Anterior cingulate cortex (tissue), 58 donors: ENCODE data around the gene NEK10.
"Not testable (repeated sequence)": the region's sequence is repeated elsewhere in the genome, so short reads cannot be mapped to it uniquely, and the experiment has no call there.

Experiments
- DNase-seq, 58 donors: peaks; one replicate each; lab custom pipeline; 2025; lab: John Stamatoyannopoulos, UW

Gene NEK10, protein sequence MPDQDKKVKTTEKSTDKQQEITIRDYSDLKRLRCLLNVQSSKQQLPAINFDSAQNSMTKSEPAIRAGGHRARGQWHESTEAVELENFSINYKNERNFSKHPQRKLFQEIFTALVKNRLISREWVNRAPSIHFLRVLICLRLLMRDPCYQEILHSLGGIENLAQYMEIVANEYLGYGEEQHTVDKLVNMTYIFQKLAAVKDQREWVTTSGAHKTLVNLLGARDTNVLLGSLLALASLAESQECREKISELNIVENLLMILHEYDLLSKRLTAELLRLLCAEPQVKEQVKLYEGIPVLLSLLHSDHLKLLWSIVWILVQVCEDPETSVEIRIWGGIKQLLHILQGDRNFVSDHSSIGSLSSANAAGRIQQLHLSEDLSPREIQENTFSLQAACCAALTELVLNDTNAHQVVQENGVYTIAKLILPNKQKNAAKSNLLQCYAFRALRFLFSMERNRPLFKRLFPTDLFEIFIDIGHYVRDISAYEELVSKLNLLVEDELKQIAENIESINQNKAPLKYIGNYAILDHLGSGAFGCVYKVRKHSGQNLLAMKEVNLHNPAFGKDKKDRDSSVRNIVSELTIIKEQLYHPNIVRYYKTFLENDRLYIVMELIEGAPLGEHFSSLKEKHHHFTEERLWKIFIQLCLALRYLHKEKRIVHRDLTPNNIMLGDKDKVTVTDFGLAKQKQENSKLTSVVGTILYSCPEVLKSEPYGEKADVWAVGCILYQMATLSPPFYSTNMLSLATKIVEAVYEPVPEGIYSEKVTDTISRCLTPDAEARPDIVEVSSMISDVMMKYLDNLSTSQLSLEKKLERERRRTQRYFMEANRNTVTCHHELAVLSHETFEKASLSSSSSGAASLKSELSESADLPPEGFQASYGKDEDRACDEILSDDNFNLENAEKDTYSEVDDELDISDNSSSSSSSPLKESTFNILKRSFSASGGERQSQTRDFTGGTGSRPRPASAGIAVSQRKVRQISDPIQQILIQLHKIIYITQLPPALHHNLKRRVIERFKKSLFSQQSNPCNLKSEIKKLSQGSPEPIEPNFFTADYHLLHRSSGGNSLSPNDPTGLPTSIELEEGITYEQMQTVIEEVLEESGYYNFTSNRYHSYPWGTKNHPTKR

DNA sequence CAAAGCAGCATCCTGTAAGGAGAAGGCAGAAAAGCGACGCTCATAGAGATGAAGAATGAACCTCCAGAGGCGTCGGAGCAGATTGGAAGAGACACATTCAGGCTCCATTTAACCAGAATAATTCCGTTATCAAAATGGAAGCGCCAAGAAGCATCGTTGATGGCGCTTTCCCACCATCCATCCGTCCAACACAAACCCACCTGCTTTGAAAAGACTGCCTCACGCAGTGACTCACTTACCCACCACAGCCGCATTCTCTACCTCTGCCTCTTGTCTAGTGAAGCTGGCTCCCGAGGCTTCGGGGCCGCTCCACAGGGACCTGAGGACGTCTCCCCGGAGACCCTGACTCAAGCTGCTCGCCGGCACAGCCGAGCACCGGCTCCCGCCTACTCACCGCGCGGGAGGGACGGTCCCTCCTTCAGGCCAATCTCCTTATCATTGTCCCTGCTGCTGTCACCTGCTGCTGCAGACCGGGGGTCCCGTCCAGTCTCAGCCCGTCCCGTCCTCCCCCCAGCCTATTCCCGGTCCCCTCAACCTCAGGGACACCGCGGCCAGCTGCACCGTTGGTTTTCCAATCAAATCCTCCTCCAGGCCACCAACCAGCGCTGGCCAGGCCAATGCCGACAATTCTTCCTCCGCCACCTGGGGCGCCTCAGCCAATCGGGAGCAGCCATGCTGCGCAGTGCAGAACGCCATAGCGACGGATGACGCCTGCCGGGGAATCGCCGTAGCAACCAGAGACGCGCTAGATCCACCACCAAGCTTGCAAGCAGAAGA lies at the start of gene NEK10:
Gene NEK10, minus strand, starts transcription at position 553 of the 777 bp plus-strand sequence. CDS start 16,501 bp downstream, outside the sequence.
- DNase-seq, result peak; percentile 52 to 96 (median 85)

DNA sequence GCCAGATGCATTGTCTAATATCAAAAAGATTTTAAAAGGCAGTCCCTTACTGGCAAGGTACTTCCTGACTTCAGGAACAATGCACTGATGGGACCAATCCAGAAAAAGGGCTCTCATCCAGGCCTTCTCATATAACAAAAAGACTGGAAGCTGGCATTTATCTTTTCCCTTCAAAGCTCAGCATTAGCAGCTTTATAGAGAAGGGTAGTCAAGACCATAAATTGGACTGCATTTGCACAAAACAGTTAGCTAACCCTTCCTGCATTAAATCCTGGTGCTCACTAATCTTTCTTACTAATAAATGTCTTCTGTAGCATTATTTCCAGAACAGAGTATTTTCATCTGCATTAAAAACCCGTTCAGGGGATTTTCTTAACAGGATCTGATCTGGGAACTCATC lies 46.0 kb upstream of the NEK10 start:
- DNase-seq, result no peak

DNA sequence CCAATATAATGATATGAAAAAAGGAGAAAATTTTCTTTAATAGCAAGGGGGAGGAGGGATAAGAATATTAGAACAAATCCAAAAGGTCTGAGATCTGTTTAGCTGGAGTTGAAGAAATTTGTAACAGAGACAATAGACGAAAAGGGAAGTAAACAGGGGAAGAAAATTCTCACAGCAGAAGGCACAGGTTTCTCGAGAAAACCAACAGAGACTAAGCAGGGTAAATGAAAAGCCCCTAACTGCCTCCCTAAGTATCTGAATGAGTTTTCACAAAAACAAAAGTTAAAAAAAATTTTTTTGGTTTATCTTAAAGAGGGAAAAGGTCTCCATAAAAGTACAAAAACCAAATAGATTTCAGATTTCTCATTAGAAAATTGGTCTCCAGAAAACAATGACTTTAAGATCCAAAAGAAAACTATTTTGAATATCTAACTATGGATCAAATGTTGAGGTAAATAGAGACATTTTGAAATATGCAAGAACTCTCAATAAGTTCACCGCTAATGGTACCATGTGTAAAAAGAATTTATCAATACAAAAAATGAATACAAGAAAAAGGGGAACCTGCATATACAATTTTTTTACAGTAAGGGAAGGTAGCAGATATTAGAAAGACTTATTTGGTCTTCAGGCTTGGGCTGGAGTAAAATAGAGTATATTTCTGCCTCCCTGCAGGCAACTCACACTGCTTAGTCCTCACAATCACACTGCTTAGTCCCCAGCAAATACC lies 23.9 kb upstream of the NEK10 start:
- DNase-seq, result no peak

DNA sequence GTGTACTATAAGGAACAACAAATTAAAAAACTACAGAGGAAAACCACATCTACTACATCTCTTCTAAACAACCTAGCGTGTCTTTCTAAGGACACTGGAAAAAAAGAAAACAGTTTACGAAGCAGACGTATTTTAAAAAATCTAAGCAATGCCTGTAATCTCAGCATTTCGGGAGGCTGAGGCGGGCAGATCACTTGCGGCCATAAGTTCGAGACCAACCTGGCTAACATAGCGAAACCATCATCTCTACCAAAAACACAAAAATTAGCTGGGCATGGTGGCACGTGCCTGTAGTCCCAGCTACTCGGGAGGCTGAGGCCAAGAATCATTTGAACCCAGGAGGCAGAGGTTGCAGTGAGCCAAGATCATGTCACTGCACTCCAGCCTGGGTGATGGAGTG lies 23.2 kb upstream of the NEK10 start:
- not testable (repeated sequence) for DNase-seq

DNA sequence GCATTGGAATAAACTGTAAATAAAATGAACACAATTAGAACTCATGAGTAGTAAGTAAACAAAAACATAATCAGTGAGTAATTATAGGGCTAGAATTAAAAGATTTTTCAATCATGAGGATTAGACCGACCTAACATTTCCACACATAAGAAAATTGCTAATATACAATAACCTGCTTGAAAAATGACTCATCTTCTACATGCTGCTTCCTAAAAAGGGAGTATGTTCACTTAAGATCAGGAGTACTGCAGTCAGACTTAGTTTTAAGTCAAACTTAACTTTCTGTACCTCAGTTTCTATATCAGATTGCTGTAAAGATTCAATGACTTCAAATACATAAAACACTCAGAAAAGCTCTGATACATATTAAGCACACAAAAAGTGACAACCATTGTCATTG lies 22.6 kb upstream of the NEK10 start:
- DNase-seq, result no peak

DNA sequence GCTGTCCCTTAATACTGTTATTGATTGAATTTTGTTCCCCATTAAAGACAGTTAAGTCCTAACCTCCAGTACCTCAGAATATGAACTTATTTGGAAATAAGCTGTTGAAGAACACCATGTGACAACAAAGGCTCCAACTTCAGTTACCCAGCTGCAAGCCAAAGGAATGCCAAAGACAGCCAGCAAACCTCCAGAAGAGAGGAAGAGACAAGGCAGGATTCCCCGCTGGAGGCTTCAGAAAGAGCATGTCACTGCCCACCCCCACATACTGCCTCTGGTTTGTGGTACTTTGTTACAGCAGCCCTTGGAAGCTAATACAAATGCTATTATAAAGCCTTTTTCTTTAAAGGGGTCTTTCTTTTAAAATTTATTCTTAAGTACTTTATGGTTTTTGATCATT lies 18.4 kb upstream of the NEK10 start:
- DNase-seq, result no peak

DNA sequence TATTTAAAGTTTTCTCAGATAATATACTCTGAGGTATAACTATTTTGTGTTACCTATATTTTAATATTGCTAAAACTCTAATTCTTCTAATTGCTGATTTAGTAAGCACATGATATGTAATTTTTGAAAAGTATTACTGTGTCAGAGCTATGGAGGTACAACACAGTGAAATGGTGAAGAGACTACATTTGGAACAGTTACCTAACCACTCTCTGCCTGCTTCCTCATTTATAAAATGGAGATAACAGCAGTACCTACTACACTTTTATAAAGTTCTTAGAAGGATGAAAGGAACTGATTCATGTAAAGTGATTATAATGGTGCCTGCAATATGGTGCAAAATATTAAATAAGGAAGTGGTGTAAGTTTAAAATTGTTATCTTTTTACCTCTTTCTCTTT lies 16.3 kb upstream of the NEK10 start:
- no peak for DNase-seq

DNA sequence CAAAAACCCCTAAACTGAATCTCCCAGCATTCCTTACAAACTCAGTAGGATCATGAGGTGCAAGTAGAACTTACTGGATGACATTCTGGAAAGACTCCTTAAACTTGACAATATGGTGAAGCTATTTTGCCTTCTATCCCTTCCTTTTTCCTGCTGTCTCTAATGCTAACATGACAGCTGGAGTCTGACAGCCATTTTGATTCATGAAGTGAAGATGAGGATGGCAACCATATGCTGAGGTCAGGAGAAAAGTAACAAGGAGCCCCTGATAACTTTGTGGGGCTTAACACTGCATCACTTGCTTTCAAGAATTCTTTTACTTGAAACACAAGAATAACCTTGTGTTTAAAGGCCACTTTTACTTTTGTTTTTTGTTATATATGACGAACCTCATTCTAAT lies 15.0 kb upstream of the NEK10 start:
- DNase-seq, result no peak

DNA sequence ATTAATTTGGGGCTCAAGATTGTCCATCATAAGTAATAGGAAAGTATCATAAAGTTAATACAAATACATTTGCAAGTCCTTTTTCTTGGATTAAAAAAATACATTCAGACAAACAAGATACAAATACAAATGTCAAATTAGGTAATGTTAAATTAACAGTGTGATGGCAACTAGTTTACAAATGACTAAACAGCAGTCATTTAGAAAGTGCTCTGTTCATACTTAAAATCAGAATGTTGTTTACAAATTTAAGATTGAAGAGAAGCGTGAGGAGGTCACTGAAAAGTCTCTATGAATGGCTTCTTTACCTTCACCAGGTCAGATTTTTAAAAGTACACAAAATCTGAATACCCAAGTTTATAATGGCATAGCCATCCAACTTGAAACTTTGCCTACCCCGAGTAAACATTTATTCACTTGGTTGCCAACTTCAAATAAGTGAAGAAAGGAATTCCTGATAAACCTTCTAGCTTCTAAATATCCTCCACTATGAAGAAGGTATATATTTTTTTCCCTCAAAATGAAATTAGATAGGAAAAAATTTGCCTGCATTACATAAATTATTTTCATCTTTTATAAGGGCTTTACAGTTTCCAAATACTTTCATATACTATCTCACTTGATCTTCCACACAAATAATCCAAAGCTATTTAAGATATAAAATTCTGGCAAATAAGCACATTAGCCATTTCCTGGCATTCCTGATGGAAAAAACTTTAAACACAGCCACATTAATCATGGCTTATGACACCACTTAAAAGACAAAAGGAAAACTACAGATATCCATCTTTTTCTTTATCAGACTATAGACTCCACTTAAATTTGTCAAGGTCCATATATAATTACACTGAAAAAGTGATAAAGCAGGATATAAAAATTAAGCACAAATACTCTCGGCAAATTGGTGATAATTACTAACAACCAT lies 11.5 kb upstream of the NEK10 start:
- no peak for DNase-seq

DNA sequence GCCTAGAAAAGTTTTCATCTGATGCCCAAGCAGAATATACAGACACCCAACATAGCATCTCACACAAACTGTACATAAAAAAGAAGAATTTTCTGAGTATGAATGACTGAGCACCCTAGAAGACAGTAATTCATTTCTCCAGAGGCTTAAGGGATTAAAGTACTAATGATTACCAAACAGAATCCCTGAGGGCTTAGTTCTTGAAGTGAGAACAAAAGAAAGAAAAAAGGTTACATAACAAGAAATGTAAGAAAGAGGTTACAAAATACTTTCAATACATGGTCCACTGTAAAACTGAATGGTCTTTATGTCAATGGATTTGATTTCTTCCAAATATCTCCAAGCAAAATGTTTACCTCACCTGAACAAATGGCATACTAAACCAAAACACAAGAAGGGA lies 9.1 kb upstream of the NEK10 start:
- DNase-seq, result no peak

DNA sequence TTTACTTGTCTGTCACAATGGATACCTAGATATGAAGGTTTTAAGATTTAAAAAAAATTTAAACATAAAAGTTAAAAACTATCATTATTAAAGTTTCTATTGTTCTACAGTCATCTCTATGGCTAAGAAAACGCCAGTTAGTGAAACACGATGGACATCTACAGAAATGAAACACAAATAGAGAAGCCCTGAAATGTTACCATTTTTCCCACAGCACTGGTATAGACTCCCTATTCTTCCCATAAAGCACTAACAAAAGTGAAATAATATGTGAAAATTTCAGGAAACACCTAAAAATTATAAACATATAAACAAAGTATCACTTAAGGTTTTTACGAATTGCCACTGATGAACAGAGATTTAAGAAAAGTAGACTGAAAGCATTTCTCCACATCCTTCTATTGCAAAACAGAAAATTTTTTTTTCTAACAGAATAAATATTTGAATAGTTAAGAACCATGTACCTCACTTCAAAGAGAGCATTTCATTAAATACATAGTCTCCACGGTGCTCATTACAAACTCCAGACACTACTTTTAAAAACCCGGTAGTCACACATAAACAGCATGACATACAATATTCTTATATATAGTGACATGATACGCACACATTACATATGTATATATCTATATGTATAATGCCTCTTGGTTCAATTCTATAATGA lies 7.1 kb upstream of the NEK10 start:
- DNase-seq, result no peak

DNA sequence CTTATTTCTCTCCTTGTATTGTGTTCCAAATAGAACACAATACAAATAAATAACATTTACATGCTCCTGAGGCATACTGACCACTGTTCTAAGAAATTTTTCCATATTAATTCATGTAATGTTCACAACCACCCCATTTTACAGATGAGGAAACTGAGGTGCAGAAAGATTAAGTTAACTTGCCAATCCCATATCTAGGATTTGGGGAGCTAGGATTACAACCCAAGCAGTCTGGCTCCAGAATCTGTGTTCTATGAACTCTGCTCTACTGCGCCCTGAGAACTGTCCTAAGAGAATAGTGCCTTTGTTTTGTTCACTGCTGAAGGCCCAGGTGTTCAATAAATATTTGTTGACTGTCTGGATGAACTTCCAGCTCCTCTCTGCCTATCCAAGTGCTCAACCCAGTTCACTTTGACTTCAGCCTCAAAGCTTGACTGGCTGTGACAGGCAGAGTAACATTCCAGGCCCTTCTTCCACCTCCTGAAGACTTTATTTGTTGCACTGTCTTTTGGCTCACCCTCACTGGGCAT lies 3.1 kb downstream of the NEK10 start:
- no peak for DNase-seq

DNA sequence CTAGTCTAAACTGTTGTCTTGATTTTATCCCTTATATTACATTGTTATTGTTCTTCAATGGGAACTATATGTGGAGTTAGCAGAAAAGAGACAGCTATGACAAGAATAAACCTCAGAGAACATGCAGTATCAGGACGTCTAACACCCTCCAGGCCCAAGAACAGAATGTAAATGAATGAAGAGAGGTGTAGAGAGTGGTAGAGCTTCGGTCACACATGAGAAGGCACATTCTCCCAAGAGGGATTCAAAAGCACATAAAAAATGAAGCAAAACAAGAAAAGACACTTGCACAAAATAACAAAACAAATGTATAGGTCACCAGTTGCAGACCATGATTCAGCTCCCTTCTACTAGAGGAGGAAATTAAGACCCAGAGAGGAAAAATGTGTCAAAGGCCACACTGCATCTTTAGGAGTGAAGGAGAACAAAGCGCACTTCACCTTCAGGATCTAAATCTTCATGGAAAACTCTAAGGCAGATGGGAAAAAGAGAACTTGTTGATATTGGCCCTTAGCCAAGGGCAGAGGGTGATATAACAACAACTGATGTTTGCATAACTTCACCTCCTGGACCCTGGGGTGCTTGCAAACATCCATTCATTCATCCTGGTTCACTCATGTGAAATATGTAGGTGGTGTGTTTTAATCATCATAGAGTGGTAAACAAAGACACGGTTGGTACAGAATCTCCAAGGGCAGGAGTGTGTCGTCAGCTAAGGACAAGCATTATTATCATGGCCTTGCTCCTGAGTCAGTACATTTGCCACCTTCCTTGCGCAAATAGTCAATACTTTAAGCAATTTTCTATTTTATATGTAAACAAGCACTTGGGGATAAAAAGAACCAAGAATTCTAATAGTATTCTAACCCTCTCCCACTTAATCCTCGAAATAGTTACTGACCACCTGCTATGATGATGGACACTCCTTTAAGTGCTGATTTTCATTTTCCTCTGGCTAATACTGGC lies 8.8 kb downstream of the NEK10 start:
- no peak for DNase-seq

DNA sequence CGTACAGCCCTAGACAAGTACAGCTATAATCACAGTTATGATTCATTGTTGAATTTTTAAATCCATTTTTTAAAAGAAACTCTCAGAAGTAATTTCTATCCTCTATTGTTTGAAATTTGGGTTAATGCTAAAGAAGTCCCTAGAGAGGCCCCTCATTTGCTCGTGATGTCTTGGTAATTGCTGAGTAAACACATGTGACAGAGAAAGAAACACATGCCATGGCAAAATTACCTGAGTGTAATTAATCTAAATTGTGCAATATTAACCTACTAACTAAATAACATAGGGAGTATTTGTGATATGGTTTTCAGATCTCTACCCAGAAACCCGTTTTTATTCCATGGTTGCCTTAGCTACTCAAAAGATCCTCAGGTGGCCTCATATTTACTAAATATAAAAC lies 10.8 kb downstream of the NEK10 start:
- DNase-seq, result no peak

DNA sequence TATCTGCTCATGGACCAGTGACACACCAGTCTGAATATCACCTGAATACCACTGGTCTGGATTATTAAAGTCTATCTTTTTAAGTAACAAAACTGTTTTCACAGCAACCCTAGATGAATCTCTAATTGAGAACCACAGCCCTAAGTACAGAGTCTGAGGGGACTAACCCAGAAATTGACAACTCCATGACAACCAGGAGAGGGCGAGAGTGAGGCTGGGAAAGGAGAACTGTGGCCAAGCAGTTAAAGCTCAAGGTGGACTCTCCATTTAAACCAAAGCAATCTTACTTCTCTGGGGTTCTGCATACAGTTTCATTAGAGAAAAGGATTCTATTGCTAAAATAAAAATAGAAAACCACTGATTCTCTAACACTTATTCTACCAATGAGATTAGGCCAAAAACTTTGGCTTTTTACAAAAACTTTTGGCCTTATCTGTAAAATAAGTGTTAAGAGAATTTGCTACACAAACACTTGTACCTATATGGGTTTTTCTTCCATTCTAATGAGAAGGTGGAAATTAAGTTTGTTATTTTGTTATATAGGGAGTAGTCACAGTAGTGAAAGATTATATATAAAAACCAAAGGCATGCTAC lies 11.4 kb downstream of the NEK10 start:
- DNase-seq, result peak in 4 of 58 donors; percentile 1 to 5 (median 2)

DNA sequence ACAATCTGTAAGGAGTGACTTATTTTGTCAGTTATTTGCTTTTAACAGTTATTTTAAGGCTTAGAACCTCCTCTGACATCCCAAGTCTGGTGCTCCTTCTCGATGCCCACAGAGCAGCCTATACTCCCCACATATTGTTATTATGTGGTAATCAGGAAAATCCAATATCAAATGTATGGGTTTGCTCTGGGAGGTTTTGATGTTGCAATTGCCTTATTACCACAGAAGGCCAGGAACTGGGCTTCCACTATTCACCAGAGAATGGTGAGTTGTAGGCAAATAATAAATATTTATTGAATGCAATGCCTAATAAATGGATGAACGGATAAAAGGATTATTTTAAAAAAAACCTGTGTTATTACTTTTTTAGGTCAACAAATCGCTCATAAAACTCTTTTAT lies 12.2 kb downstream of the NEK10 start:
- no peak for DNase-seq
